GM12801 (cell line): Measurements from ENCODE around the gene E2F4.

Experiments used
- TF ChIP-seq, protein P1 (sequence below): IDR thresholded peaks from one replicate; pipeline ENCODE4 v1.5.1; 2011; ENCODE audit warnings: control low read depth; ENCODE audit not compliant: insufficient read length; ENCODE audit errors: extremely low read depth

E2F4 gene

DNA sequence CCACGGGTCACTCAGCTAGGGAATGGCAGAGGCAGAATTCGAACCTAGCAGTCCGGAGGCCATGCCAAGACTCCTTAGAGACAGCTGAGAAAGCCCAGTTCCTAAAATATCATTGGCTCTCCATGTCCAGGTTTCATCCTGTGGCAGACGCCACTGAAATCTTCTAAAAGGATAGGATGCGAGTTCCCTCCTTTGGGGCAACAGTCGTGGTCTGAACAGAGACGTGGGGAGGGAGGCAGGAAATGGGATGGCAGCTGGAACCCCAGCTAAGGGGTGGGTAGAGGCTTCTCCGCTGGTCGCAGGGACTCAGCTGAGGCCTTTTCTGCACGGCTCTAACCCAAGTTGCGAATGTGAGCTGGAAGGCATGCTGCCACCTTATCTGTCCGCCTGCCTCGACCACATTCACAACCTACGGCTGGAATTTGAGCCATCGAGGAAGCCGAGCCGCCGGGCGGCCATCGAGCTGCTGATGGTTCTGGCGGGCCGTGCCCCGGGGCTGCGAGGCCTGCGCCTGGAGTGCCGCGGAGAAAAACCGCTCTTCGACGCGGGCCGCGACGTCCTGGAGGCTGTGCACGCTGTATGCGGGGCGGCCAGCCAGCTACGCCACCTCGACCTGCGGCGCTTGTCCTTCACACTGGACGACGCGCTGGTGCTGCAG is 29.3 kb upstream of the E2F4 start:
- TF ChIP-seq, protein P1, sequence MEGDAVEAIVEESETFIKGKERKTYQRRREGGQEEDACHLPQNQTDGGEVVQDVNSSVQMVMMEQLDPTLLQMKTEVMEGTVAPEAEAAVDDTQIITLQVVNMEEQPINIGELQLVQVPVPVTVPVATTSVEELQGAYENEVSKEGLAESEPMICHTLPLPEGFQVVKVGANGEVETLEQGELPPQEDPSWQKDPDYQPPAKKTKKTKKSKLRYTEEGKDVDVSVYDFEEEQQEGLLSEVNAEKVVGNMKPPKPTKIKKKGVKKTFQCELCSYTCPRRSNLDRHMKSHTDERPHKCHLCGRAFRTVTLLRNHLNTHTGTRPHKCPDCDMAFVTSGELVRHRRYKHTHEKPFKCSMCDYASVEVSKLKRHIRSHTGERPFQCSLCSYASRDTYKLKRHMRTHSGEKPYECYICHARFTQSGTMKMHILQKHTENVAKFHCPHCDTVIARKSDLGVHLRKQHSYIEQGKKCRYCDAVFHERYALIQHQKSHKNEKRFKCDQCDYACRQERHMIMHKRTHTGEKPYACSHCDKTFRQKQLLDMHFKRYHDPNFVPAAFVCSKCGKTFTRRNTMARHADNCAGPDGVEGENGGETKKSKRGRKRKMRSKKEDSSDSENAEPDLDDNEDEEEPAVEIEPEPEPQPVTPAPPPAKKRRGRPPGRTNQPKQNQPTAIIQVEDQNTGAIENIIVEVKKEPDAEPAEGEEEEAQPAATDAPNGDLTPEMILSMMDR: no peak

DNA sequence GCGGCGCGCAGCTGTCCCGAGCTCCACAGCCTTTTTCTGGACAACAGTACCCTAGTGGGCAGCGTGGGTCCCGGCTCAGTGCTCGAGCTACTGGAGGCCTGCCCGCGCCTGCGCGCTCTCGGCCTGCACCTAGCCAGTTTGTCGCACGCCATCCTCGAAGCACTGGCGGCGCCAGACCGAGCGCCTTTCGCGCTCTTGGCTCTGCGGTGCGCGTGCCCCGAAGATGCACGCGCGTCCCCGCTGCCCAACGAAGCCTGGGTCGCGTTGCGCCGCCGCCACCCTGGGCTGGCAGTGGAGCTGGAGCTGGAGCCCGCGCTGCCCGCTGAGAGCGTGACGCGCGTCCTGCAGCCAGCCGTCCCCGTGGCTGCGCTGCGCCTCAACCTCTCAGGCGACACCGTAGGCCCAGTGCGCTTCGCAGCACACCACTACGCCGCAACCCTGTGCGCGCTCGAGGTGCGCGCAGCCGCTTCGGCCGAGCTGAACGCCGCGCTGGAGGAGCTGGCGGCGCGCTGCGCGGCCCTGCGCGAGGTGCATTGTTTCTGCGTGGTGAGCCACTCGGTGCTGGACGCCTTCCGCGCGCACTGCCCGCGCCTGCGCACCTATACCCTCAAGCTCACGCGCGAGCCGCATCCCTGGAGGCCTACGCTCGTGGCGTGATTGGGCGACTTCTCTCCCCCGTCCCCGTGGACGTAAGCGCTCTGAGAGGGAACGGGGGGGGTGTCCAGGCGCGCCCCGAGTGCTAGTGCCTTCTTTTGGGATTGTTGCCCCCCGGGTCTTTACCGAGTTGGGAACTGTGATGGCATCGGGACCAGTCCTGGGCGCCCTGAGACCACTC is 28.6 kb upstream of the E2F4 start:
- TF ChIP-seq, protein P1: no peak

DNA sequence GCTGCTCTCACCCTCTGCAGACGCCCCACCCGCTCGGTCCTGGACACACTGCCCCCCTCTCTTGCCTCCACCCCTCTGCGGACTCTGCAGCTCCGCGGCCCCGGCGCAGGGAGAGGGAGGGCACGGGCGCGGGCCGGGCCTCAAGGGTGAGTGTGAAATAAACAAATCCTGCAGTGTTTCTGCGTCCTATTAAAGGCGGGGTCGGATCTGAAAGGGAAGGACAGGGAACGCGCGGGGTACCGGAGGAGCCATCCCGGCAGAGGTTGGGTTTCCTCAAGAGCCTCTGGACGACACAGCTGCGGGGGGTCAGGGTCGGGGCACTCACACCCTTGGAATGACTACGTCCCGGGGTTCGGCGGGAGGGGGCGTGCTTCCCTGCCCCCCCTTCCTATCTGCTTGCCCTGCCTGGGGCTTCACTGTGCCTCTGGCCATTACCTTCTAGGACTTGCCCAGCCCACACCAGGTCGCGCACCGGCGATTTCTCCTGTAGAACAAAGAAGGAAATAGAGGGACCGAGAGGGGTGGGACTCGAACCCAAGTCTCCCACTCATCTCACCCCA is 27.9 kb upstream of the E2F4 start:
- TF ChIP-seq, protein P1: no peak

DNA sequence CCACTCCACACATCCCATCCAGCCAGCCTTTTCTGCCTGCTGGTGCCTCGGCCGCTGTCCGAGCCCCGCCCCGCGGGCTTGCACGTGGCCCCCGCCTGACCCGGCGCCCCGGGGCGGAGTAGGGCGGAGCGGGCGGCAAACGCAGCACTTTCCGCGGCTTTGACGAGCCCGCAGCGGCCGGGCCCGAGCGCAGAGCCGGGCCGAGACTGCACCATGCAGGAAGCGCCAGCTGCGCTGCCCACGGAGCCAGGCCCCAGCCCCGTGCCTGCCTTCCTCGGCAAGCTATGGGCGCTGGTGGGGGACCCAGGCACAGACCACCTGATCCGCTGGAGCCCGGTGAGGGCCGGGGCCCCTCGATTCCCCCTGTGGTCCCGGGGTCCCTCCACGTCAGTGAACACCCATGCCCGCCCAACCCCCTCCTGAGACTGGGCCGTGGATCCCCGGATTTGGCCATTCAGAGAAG is 27.3 kb upstream of the E2F4 start, which contains the start of gene HSF4:
Gene HSF4 (plus strand): TSS at position 147 of the 463 bp plus-strand sequence. CDS start 67 bp downstream, at position 214.
- TF ChIP-seq, protein P1: no peak

DNA sequence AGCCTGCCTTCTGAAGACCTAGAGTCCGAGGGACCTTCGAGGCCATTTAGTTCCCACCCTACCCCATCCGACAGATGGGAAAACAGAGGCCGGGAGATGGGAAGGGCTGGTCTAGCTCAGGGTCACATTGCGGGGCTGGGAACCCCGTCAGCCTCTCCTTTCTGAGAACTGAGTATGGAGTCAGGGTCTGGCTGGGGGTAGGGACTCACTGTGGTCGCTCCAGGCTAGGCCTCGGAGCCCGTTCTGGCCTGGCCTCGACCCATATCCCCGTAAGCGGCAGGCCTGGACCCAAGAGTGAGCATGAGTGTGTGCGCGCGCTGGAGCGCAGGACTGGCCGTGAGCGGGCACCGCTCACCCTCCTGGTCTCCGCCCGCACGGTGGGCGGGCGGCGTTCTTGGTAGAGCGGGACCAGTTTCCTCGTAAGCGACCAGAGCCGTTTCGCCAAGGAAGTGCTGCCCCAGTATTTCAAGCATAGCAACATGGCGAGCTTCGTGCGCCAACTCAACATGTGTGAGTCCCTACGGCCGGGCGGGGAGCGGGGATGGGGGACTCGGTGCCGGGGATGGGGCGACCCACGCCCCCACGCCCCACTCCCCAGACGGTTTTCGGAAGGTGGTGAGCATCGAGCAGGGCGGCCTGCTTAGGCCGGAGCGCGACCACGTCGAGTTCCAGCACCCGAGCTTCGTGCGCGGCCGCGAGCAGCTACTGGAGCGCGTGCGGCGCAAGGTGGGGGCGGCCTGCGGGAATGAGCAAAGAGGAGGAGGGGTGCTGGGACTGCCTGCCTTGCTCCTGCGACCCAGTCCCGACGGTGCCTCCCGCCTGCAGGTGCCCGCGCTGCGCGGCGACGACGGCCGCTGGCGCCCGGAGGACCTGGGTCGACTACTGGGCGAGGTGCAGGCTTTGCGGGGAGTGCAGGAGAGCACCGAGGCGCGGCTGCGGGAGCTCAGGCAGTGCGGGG is 26.6 kb upstream of the E2F4 start:
- TF ChIP-seq, protein P1: no peak

DNA sequence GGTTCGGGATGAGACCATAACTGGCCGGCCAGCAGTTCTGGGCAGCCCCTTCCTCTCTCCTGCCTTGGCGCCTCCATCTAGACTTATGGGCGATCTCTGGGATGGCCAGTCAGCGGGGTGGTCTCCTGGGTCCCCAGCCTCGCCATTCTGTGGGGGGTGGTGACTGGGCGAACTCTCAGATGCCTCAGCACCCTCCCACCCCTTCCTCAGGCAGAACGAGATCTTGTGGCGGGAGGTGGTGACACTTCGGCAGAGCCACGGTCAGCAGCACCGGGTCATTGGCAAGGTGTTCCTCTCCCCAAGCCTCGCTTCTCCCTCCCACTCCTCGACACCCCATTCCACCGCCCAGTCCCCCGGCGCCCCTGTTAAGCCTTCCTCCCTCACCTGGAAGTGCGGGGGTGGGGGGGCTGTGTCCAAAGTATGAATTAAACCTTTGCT is 25.8 kb upstream of the E2F4 start:
- TF ChIP-seq, protein P1: no peak
